ENCODE data around the gene CCDC63.
A peak's percentile ranks its signal among the peaks of the same experiment; 100 is the strongest.

The CCDC63 gene

GRCh38 chr12:110885152-110885840 is 38.5 kb downstream of the CCDC63 start:
- DNase-seq, result no peak

DNA sequence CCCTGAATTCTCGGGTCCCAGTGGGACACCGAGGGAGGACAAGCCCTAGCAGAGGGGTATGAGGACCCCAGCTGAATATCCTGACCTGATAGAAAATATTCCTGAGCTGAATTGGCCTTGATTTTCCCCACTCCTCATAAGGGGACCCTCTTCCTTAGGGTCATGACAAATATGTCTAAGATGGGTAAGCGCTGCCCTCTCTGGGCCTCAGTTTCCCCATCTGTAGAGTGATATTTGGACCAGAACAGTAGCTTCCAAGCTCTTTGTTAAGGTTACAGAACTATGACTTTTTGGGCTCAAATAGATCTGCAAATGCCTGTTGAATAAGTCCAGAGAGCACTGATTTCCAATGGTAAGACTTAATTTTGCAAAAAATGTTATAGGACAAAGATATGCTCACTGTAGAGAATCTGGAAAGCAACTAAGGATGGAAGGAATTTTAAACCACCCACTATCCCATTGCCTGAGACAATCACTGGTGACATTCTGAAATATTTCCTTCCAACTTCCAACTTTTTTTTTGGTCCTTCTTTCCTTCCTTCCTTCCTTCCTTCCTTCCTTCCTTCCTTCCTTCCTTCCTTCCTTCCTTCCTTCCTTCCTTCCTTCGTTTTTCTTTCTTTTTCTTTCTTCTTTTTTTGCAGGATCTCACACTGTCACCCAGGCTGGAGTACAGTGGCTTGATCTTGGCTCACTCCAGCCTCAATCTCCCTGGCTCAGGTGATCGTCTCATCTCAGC is 41.6 kb downstream of the CCDC63 start:
- DNase-seq, result no peak

GRCh38 chr12:110889361-110889760 is 42.6 kb downstream of the CCDC63 start:
- DNase-seq, result no peak

DNA sequence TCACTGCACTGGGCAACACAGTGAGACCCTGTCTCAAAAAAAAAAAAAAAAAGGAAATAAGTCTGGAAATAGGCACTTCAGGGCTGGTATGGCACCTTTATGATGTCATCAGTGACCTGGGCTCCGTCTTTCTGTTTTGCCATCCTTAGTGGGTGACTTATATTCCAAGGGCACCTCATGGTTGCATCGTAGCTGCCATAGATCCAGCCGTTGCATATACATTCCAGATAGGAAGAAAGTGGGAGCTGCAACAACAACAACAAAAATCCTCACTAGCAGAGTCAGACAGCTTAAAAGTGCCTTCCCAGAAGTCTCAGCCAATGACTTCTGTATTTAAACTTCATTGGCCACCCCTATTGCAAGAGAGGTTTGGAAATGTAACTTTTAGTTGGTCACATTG is 47.2 kb downstream of the CCDC63 start:
- no peak for DNase-seq

- no peak for DNase-seq
Observed at GRCh38 chr12:110896559-110896958, 49.8 kb downstream of the CCDC63 start.

DNA sequence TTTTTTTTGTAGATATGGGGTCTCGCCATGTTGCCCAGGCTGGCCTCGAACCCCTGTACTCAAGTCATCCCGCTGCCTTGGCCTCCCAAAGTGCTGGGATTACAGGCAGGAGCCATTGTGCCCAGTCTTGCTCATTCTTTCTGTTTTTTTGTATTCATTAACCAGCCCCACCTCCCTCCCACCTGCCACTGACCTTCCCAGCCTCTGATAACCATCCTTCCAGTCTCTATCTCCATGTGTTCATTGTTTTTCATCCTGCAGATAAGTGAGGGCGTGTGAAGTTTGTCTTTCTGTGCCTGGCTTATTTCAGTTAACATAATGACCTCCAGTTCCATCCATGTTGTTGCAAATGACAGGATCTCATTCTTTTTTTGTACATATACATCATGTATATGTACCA is 54.6 kb downstream of the CCDC63 start:
- no peak for DNase-seq

GRCh38 chr12:110903511-110903910 is 56.7 kb downstream of the CCDC63 start:
- DNase-seq, result no peak

DNA sequence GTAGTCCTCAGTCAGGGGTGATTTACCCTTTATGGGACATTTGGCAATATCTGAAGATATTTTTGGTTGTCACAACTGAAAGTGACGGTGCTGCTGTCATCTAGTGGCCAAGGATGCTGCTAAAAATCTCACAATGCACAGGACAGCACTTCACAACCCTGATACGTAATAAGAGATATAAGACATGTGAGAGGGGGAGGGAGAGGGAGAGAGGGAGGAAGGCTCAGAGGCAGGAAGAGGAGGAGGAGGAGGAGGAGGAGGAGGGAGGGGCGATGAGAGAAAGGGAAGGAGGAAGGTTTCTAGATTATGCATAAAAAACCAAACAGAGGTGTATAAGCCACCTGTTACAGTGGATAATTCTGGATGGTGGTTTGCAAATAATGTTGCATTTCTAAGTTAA is 59.3 kb downstream of the CCDC63 start:
- DNase-seq, result peak; percentile 7

DNA sequence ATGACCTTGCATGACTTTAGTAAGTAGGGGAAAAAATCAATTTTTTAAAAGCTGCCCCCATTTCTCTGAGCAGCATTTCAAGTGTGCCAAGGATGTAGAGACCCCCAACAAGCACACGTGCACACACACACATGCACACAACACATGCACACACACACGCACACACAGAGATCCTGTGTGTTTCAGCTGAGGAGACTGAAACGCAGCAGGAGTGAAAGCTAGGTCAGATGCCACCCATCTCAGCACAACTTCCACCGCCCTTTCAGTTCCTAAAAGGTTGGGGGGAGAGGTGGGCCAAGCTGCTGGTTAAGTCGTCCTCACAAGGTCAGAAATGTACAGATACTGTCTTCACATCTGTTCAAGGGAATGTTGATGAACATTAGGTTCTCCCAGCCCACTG is 59.7 kb downstream of the CCDC63 start:
- no peak for DNase-seq

- no peak for DNase-seq
Observed at GRCh38 chr12:110906985-110907384, 60.2 kb downstream of the CCDC63 start.

DNA sequence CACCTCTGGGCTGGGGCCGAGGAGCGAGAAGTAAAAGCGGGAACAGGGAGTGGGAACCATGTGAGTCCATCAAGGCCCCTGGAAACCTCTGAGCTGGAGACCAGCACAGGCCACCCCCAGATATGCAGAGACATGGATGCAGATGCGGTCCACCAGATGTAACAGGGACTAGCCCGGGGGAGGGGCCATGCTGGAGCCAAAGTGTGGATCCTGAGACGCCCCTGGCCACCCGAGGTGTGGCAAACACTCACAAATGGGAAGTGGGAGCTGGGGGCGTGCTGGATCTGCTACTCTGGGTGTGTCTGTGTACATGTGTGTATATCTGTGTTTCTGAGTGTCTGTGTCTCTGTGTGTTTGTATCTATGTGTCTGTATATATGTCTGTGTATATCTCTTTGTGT is 60.8 kb downstream of the CCDC63 start:
- no peak for DNase-seq

DNA sequence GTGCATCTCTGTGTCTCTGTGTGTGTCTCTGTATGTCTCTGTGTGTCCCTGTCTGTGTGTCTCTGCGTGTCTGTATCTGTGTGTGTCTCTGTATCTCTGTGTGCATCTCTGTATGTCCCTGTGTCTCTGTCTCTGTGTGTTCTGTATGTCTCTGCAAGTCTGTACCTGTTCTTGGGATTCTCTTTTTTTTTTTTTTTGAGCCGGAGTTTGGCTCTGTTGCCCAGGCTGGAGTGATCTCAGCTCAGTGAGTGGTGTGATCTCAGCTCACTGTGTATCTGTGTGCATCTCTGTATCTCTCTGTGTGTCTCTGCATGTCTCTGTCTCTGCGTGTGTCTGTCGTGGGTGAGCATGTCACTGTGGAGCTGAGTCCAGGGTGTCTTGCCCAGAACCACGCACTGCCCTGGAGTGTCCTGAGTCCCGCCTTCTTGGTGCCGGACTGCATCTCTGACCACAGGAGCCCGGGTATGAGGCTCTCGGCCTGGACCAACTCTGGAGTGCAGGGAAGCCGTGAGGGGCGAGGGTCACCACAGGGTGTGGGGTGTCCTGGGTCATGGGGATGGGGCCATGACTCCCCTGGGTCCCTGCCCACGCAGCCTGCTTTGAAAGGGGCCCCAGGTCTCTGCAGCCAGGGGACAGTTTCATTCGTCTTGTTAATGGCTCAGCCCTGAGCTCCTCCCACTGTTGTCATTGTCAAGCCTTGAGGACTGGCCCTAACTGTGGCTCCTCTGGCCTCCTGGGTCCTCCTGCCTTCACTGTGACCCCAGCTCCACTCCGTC is 61.8 kb downstream of the CCDC63 start:
- no peak for DNase-seq

- no peak for DNase-seq
Observed at GRCh38 chr12:110912263-110912662, 65.5 kb downstream of the CCDC63 start.

DNA sequence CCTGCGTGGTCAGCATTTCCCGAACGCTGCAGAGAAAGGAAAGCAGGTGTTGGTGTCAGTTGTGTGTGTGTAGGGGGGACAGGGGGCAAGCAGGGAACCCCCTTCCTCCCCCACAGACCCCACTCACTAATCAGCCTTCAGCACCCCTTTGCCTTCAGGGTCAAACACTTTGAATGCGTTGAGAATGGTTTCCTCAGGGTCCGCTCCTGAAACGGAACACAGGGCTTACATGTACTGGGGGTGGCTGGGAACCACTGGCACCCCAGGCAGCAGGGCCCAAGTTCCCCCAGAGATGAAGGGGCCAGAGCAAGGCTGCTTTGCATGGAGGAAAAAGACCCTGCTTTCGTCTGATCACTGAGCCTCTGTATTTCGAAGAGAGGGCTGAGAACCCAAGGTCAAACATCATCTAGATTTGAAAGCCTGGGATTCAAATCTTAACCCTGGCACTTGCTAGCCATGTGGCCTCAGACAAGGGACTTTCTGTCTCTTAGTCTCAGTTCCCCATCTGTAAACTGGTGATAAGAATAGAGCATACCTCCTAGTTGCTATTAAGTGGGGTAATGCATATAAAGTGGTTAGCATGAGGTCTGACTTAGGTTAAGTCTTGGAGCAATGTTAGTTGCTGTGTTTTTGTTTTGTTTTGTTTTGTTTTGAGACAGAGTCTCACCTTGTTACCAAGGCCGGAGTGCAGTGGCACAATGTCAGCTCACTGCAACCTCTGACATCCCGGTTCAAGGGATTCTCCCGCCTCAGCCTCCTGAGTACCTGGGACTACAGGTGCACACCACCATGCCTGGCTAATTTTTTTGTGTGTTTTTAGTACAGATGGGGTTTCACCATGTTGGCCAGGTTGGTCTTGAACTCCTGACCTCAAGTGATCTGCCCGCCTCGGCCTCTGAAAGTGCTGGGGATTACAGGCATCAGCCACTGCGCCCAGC is 66.6 kb downstream of the CCDC63 start:
- no peak for DNase-seq

DNA sequence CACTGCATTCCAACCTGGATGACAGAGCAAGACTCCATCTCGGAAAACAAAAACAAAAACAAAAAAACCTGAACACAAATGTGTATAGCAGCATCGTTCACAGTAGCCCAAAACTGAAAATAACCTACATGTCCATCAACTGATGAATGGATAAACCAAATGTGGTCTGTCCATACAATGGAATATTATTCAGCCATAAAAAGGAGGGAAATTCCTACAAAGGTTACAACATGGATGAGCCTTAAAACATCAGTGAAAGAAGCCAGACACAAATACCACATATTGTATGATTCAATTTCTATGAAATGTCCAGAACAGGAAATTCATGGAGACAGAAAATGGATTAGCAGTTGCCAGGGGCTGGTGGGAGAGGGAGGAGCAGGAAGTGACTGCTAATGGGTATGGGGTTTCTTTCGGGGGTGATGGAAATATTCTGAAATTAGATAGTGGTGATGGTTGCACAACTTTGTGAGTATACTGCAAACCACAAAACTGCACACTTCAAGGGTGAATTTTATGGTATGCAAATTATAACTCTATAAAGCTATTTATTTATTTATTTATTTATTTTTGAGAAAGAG is 69.6 kb downstream of the CCDC63 start:
- DNase-seq, result no peak

- no peak for DNase-seq
Observed at GRCh38 chr12:110917467-110917866, 70.7 kb downstream of the CCDC63 start.

GRCh38 chr12:110917961-110918360 is 71.2 kb downstream of the CCDC63 start:
- no peak for DNase-seq

DNA sequence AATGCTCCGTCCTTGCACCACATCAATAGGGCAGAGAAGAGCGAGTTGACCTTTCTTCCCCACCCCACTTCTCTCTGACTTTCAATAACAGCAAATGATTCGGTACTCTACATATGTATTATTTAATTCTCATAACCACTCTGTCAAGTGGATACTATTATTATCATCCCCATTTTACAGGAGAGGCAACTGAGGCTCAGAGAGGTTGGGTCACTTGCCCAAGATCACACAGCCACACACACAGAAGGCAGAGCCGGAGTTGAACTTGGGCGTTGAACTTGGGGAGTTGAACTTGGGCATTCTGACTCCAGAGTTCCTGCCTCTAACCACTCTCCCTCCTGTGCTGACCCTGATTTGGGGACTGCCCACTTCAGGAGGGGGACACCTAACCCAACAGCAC is 72.9 kb downstream of the CCDC63 start:
- DNase-seq, result no peak

DNA sequence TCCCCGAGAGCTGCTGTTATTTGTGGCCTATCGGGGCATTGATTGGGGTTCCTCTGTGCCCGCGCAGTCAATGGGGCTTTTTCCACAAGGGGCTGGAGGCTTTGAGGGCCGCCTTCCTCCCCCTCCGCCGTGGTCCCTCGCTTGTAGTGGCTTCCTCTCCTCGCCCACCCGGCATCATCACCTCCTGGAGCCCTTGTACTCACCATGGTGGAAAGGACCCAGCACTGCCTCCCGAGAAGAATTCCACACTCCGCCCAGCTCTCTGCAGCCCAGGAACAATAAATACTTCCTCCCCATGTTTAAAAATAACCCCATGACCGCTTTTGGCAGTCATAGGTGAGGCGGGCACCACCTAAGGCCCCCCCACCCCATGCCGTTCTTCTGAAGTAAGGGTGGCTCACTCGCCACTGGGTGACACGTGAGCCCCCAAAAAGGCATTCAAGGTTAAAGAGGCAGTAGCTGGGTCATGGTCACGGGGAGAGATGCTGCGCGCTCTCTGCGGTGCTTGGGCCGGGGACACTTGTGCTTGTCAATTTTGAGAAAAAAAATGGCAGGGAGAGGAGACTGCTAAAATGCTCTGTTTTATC is 73.6 kb downstream of the CCDC63 start, which contains the start of gene MYL2:
MYL2 (minus strand) TSS at position 256 of the 587 bp plus-strand sequence; CDS start at position 206, 50 bp downstream.
- DNase-seq, result no peak

DNA sequence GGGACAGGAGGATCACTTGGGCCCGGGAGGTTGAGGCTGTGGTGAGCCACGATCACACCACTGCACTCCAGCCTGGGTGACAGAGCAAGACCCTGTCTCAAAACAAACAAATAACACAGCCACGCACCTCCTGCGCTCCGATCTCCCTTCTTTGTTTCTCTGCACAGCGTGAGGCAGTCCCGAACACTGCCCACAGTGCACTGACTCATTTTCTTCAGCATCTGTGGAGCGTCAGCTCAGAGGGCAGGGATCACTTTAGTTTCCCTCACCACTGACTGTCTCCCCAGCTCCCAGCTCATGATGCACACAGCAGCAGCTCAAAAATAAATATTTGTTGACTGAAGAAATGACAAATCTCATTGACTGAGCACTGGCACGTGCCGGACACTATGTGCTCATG is 74.5 kb downstream of the CCDC63 start:
- DNase-seq, result no peak

DNA sequence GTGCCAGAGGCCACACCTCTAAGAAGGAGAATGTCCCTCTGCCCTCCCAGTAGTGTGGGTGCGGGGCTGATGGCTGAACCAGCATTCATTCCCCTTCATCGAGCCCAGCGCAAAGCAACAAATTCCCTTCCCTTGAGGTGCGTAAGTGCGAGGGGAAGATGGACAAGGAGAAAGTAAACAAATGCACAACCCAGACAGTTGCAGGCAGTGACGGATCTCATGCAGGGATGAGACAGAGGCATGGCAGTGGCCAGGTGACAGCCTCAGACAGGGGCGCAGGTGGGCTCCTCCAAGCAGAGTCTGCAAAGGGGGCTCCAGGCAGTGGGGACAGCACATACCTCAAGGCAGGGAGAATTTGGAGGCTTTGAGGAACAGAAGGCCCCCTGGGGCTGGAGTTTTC is 75.9 kb downstream of the CCDC63 start:
- DNase-seq, result no peak

DNA sequence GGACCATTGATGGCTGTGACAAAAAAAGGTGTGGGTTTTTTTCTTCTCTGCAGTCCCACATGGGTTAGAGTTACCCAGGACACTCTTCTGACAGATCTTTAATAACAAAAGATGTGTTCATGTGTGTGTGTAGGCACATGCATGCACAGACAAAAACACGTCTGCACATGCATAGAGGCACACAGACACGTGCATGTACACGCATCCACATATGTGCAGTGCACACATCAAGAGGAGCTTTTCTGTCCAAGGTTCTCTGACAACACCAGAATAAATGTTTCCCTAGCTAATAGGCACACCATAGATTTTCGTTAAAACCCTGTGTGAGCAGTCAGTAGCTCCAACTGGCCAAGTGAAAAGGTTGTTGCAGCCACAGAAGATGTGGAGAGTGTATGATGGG is 76.4 kb downstream of the CCDC63 start:
- DNase-seq, result no peak

Data from activated CD4-positive, alpha-beta T cell treated with anti-CD3 and anti-CD28 coated beads, Interleukin-2, amount 50 U/mL, for 16 hours (primary cell).